MCF 10A (cell line): ENCODE results near the gene PHTF2. TPM values are rescaled to one million over a fixed set of nuclear protein-coding genes. Genes with fewer than 3 reads are reported as not detected.

Source experiments
- BruUV-seq: library from RNA; stranded (reverse); fragments of 400-500 nt; replicated peaks from 2 replicates; lab custom pipeline; 2021; lab: Mats Ljungman, UMichigan
- CTCF ChIA-PET: fragments of 300-600 bp; sonication (Branson Sonifier 250); formaldehyde crosslinking; extraction: SDS; loops from one replicate; lab custom pipeline; 2021; ENCODE audit warnings: antibody characterized with exemption, inconsistent platforms; lab: Yijun Ruan, JAX
- POLR2A ChIA-PET: fragments of 300-600, 350-650 bp; sonication (Branson Sonifier 250); formaldehyde crosslinking; extraction: SDS; loops from one replicate; lab custom pipeline; 2020; ENCODE audit warnings: antibody characterized with exemption, inconsistent platforms; lab: Yijun Ruan, JAX
- DNase-seq: peaks from one replicate; pipeline ENCODE4 v3.0.0-alpha.2; 2018; ENCODE audit not compliant: unreplicated experiment
- H3K27ac Mint-ChIP-seq: one replicate; pipeline ENCODE4 v1.8.0; 2022; ENCODE audit warnings: mild to moderate bottlenecking, low read depth, mixed read lengths; ENCODE audit not compliant: unreplicated experiment
- H3K27me3 Mint-ChIP-seq: one replicate; pipeline ENCODE4 v1.8.0; 2022; ENCODE audit warnings: mixed read lengths; ENCODE audit not compliant: insufficient read depth, unreplicated experiment
- H3K36me3 Mint-ChIP-seq: one replicate; pipeline ENCODE4 v1.8.0; 2022; ENCODE audit warnings: mild to moderate bottlenecking, moderate library complexity, mixed read lengths; ENCODE audit not compliant: insufficient read depth, unreplicated experiment
- H3K4me1 Mint-ChIP-seq: one replicate; pipeline ENCODE4 v1.8.0; 2022; ENCODE audit warnings: mixed read lengths; ENCODE audit not compliant: insufficient read depth, unreplicated experiment
- H3K4me3 Mint-ChIP-seq: one replicate; pipeline ENCODE4 v1.8.0; 2022; ENCODE audit warnings: mild to moderate bottlenecking, moderate library complexity, mixed read lengths; ENCODE audit not compliant: unreplicated experiment
- H3K9me3 Mint-ChIP-seq: one replicate; pipeline ENCODE4 v1.8.0; 2022; ENCODE audit warnings: mixed read lengths; ENCODE audit not compliant: unreplicated experiment
- intact Hi-C: fragments of 100-400 bp; cut with micrococcal nuclease; formaldehyde crosslinking; loops from 2 replicates; pipeline ENCODE4 v1.14.1; 2022
- total RNA-seq: library from RNA; stranded (reverse); gene quantifications from 2 replicates; pipeline ENCODE4 v1.2.3, GENCODE V29; 2022
- TF ChIP-seq, protein P1 (sequence below): fragments of 200-600 bp; IDR thresholded peaks from one replicate; pipeline ENCODE4 v1.8.0; 2022; ENCODE audit warnings: antibody characterized with exemption, mild to moderate bottlenecking; ENCODE audit not compliant: unreplicated experiment

The PHTF2 gene
- total RNA-seq, 1 experiment from 2014 or later: 16.0 TPM

DNA sequence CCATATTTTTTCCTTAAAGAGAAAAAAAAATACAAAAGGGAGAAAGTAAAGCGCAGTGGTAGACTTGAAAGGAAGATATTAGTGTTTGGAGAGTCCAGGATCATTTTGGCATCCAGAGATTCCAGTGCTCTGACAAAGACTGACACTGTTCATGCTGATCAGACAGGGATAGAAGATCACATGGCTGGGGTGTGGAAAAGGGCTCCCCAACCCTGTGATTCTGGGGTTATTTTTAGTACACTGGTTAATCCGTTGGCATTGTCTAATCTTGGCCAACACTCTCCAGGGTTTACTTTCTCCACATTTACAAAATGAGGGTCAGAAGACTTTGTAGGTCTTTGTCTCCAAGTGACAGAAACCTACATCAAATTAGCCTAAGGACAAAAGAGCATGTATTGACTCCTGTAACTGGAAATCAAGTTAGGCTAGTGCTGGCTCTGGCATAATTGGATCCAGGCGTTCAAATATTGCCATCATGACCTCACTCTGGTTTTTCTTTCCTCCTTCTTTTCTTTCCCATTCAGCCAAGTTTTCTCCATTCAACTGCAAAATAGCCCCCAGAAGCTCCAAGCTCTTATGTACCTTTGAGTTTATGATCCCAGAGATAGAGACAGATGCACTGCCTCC is 181.6 kb downstream of the PHTF2 start:
- intact Hi-C loops: no loop called here
- POLR2A ChIA-PET: no interaction called here
- H3K27me3 Mint-ChIP-seq: no peaks in the 10 kb centered on the region
- CTCF ChIA-PET: no interaction called here
- TF ChIP-seq, protein P1, sequence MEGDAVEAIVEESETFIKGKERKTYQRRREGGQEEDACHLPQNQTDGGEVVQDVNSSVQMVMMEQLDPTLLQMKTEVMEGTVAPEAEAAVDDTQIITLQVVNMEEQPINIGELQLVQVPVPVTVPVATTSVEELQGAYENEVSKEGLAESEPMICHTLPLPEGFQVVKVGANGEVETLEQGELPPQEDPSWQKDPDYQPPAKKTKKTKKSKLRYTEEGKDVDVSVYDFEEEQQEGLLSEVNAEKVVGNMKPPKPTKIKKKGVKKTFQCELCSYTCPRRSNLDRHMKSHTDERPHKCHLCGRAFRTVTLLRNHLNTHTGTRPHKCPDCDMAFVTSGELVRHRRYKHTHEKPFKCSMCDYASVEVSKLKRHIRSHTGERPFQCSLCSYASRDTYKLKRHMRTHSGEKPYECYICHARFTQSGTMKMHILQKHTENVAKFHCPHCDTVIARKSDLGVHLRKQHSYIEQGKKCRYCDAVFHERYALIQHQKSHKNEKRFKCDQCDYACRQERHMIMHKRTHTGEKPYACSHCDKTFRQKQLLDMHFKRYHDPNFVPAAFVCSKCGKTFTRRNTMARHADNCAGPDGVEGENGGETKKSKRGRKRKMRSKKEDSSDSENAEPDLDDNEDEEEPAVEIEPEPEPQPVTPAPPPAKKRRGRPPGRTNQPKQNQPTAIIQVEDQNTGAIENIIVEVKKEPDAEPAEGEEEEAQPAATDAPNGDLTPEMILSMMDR: no peak
- H3K4me1 Mint-ChIP-seq: no peaks in the 10 kb centered on the region
- no peaks in the 10 kb centered on the region for H3K9me3 Mint-ChIP-seq
- no peaks in the 10 kb centered on the region for H3K36me3 Mint-ChIP-seq
- H3K27ac Mint-ChIP-seq: no peak overlapping the region
- H3K4me3 Mint-ChIP-seq: no peak overlapping the region
- BruUV-seq: no TSS peak
- no peak for DNase-seq

- TF ChIP-seq, protein P1: no peak
- no peaks in the 10 kb centered on the region for H3K36me3 Mint-ChIP-seq
- intact Hi-C loops: no loop called here
- no peak overlapping the region for H3K27ac Mint-ChIP-seq
- CTCF ChIA-PET: interaction anchor here (1.2 kb wide), 1 partner anchor 10 kb away, joined by 5 read pairs; no protein-coding TSS in a partner anchor
- H3K4me3 Mint-ChIP-seq: no peak overlapping the region
- no peaks in the 10 kb centered on the region for H3K27me3 Mint-ChIP-seq
- no TSS peak for BruUV-seq
- no peaks in the 10 kb centered on the region for H3K4me1 Mint-ChIP-seq
- POLR2A ChIA-PET: no interaction called here
- peak; percentile 16 for DNase-seq
- no peaks in the 10 kb centered on the region for H3K9me3 Mint-ChIP-seq
These were observed 184.5 kb downstream of the PHTF2 start for GRCh38 chr7:77982926-77983550.

DNA sequence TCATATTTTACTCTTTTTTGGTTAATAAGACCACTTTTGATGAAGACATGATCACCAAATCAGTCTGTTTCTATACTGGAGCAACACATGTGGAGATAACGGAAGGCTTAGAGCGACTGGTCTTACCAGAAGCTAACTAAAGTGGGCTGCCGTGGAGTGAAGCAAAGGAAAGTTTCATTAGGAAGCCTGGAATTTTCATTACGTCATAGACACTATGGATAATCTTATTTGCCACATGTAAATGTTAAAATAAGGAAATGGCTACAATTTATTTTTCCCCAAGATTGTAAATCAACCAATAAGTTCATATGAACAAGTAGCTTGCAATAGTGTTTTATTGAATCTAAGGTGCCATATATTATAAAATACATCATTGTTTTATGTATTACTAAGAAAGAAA is 185.4 kb downstream of the PHTF2 start:
- no peak overlapping the region for H3K27ac Mint-ChIP-seq
- intact Hi-C loops: no loop called here
- POLR2A ChIA-PET: no interaction called here
- no peaks in the 10 kb centered on the region for H3K27me3 Mint-ChIP-seq
- TF ChIP-seq, protein P1: no peak
- CTCF ChIA-PET: no interaction called here
- H3K4me1 Mint-ChIP-seq: no peaks in the 10 kb centered on the region
- DNase-seq: no peak
- no peak overlapping the region for H3K4me3 Mint-ChIP-seq
- H3K36me3 Mint-ChIP-seq: no peaks in the 10 kb centered on the region
- no TSS peak for BruUV-seq
- no peaks in the 10 kb centered on the region for H3K9me3 Mint-ChIP-seq

- Mint-ChIP-seq H3K27ac (no peak overlapping the region), H3K4me3 (no peak overlapping the region), H3K27me3 (no peaks in the 10 kb centered on the region), H3K4me1 (no peaks in the 10 kb centered on the region), H3K36me3 (no peaks in the 10 kb centered on the region), H3K9me3 (no peaks in the 10 kb centered on the region)
- POLR2A ChIA-PET: no interaction called here
- no TSS peak for BruUV-seq
- intact Hi-C loops: no loop called here
- DNase-seq: no peak
- CTCF ChIA-PET: interaction anchor here (1.1 kb wide), 1 partner anchor 525 kb away, joined by 3 read pairs; no protein-coding TSS in a partner anchor
- TF ChIP-seq, protein P1: no peak
These were observed 186.8 kb downstream of the PHTF2 start for GRCh38 chr7:77985232-77985973.
